ENCODE results near the gene CIAO1.

The CIAO1 gene

GRCh38 chr2:96305979-96306308 lies 39.9 kb downstream of the CIAO1 start:
- Histone ChIP-seq H3K4me2 (ENCODE audit: low read depth, low read length, poor library complexity, severe bottlenecking) (peak overlapping the region; percentile 87), H3K4me3 (ENCODE audit: insufficient read depth, low read length, poor library complexity, severe bottlenecking) (peak overlapping the region; percentile 99), H3K36me3 (ENCODE audit: low read length) (peaks cover 24% of the 10 kb centered on the region), H3K27me3 (ENCODE audit: low read length) (no peaks in the 10 kb centered on the region), H3K9me3 (ENCODE audit: insufficient read depth, low read length) (no peaks in the 10 kb centered on the region), H3K27ac (ENCODE audit: low read depth, low read length) (peak overlapping the region; percentile 79), H4K20me1 (ENCODE audit: low read depth, low read length) (no peaks in the 10 kb centered on the region), H3F3A (ENCODE audit: insufficient read depth) (peaks cover 7% of the 10 kb centered on the region; the same call in 1 of the 2 replicates), H3K9ac (ENCODE audit: low read length) (peak overlapping the region; percentile 87), H2AFZ (ENCODE audit: low read depth, low read length, severe bottlenecking) (peak overlapping the region; percentile 74), H3K9me2 (replicated peaks; ENCODE audit: insufficient read depth, low read length) (no peaks in the 10 kb centered on the region), H3K79me2 (ENCODE audit: insufficient read depth, low read length) (peaks cover 47% of the 10 kb centered on the region)
- no peak for TF ChIP-seq EZH2phosphoT487 (conservative IDR thresholded peaks at IDR 0.05; ENCODE audit: low read length)
- no peak for TF ChIP-seq CTCF (IDR thresholded peaks at IDR 0.05; ENCODE audit: insufficient read depth, low read length, poor library complexity, severe bottlenecking)

GRCh38 chr2:96306370-96306769 lies 40.3 kb downstream of the CIAO1 start:
- H3K27me3 ChIP-seq (ENCODE audit: low read length): no peaks in the 10 kb centered on the region
- no peaks in the 10 kb centered on the region for H3K9me2 ChIP-seq (replicated peaks; ENCODE audit: insufficient read depth, low read length)
- no peak for TF ChIP-seq CTCF (IDR thresholded peaks at IDR 0.05; ENCODE audit: insufficient read depth, low read length, poor library complexity, severe bottlenecking)
- H3K4me3 ChIP-seq (ENCODE audit: insufficient read depth, low read length, poor library complexity, severe bottlenecking): peak overlapping the region; percentile 99
- peaks cover 22% of the 10 kb centered on the region for H3K36me3 ChIP-seq (ENCODE audit: low read length)
- peak overlapping the region; percentile 87 for H3K4me2 ChIP-seq (ENCODE audit: low read depth, low read length, poor library complexity, severe bottlenecking)
- no peaks in the 10 kb centered on the region for H3K9me3 ChIP-seq (ENCODE audit: insufficient read depth, low read length)
- peaks cover 46% of the 10 kb centered on the region for H3K79me2 ChIP-seq (ENCODE audit: insufficient read depth, low read length)
- H2AFZ ChIP-seq (ENCODE audit: low read depth, low read length, severe bottlenecking): no peak overlapping the region
- H3F3A ChIP-seq (ENCODE audit: insufficient read depth): peaks cover 7% of the 10 kb centered on the region; the same call in 1 of the 2 replicates
- peak overlapping the region; percentile 87 for H3K9ac ChIP-seq (ENCODE audit: low read length)
- no peaks in the 10 kb centered on the region for H4K20me1 ChIP-seq (ENCODE audit: low read depth, low read length)
- peak overlapping the region; percentile 79 for H3K27ac ChIP-seq (ENCODE audit: low read depth, low read length)

- Histone ChIP-seq H3K27me3 (ENCODE audit: low read length) (no peaks in the 10 kb centered on the region), H3K4me2 (ENCODE audit: low read depth, low read length, poor library complexity, severe bottlenecking) (no peak overlapping the region), H3K27ac (ENCODE audit: low read depth, low read length) (no peak overlapping the region), H3K4me3 (ENCODE audit: insufficient read depth, low read length, poor library complexity, severe bottlenecking) (no peak overlapping the region), H3K9me2 (replicated peaks; ENCODE audit: insufficient read depth, low read length) (no peaks in the 10 kb centered on the region), H3K9ac (ENCODE audit: low read length) (no peak overlapping the region), H3K36me3 (ENCODE audit: low read length) (peaks cover 7% of the 10 kb centered on the region), H3K79me2 (ENCODE audit: insufficient read depth, low read length) (peaks cover 28% of the 10 kb centered on the region), H3K9me3 (ENCODE audit: insufficient read depth, low read length) (no peaks in the 10 kb centered on the region), H3F3A (ENCODE audit: insufficient read depth) (peaks cover 7% of the 10 kb centered on the region; the same call in 1 of the 2 replicates), H2AFZ (ENCODE audit: low read depth, low read length, severe bottlenecking) (no peak overlapping the region), H4K20me1 (ENCODE audit: low read depth, low read length) (no peaks in the 10 kb centered on the region)
- TF ChIP-seq CTCF (IDR thresholded peaks at IDR 0.05; ENCODE audit: insufficient read depth, low read length, poor library complexity, severe bottlenecking) (no peak), EZH2phosphoT487 (conservative IDR thresholded peaks at IDR 0.05; ENCODE audit: low read length) (no peak)
Observed at GRCh38 chr2:96308248-96308647, 42.2 kb downstream of the CIAO1 start.
